ENCODE results near the gene PDK1. TPM values are rescaled to one million over a fixed set of nuclear protein-coding genes. Genes with fewer than 3 reads are reported as not detected.

The PDK1 gene
- polyA plus RNA-seq, 3 donors, result 5.4 to 10.3 (median 9.7) TPM

DNA sequence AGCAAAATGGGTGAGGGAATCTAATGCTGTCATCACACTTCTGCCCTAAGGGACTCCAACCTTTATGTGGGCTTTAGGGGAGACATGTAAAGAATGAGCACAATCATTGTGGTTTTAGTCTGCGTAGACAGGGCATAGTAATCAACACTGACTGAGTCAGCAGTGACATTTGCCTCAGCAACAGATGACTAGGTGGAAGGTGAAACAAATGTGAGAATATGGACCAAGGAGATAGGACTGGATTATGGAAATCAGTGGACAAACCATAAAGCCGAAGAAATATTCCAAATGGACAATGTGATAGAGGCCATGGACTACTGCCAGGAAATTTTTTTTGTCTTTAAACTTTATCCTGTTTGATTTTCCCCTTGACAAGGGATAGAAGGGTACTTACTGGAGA, 83.9 kb downstream of the PDK1 start:
- H3K27me3 Mint-ChIP-seq (ENCODE audit: low read depth in 3 of 3), result peaks cover 4 to 5% (median 5%) of the 10 kb centered on the region in 3 donors
- Histone ChIP-seq H3K4me3 (replicated peaks in 1 of 3; ENCODE audit: low read depth in 2 of 3, low read length in 3 of 3) (no peak overlapping the region), H3K36me3 (replicated peaks in 1 of 2; ENCODE audit: control insufficient read depth in 1 of 2, insufficient read depth in 2 of 2, low read length in 2 of 2) (no peaks in the 10 kb centered on the region), H3K4me1 (ENCODE audit: control insufficient read depth in 1 of 2, insufficient read depth in 2 of 2, low read length in 2 of 2) (no peaks in the 10 kb centered on the region), H3K4me2 (replicated peaks; ENCODE audit: extremely low read depth, low read length, poor library complexity, severe bottlenecking) (no peak overlapping the region), H2AFZ (ENCODE audit: insufficient read depth, low read depth, low read length, poor library complexity, severe bottlenecking) (no peak overlapping the region), H4K20me1 (ENCODE audit: insufficient read depth, low read length) (no peaks in the 10 kb centered on the region), H3K27me3 (ENCODE audit: control insufficient read depth in 2 of 2, insufficient read depth in 2 of 2, low read length in 2 of 2) (no peaks in the 10 kb centered on the region), H3K9me3 (replicated peaks in 1 of 2; ENCODE audit: control insufficient read depth in 1 of 2, insufficient read depth in 1 of 2, low read length in 2 of 2) (no peaks in the 10 kb centered on the region), H3K27ac (ENCODE audit: low read depth in 1 of 2, low read length in 2 of 2) (no peak overlapping the region), H3K79me2 (ENCODE audit: insufficient read depth, low read length) (no peaks in the 10 kb centered on the region), H3K9ac (ENCODE audit: insufficient read depth, low read length, poor library complexity, severe bottlenecking) (no peak overlapping the region)
- intact Hi-C loops (cut with micrococcal nuclease), result no loop called here
- no peak for DNase-seq
- H3K27ac Mint-ChIP-seq, result no peak overlapping the region
- H3K36me3 Mint-ChIP-seq, result no peaks in the 10 kb centered on the region
- no peak for TF ChIP-seq CTCF (IDR thresholded peaks at IDR 0.05)
- H3K4me3 Mint-ChIP-seq, result no peak overlapping the region
- H3K4me1 Mint-ChIP-seq, result no peaks in the 10 kb centered on the region
- peaks cover 0 to 7% (median 0%) of the 10 kb centered on the region in 7 donors for H3K9me3 Mint-ChIP-seq
- 53% methylated on average over 2 of the region's 2 CpGs for WGBS (ENCODE audit: insufficient coverage)

DNA sequence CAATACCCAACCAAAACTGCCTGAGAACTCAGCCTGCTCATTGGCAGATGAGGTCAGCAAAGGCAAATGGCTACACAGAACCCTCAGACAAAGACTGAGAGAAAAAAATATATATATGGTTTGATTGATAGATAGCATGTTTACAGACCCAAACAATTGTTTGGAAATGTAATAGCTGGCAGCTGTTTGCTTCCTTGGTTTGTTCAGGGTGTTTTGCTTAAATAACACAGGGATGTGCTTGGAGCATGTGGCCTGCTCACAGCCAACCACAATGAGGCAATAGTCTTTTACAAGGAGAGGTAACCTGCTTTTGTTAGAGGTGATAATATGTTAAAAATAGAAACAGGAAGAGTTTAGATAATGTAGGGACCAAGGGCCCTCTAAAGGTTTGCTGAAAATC, 84.5 kb downstream of the PDK1 start:
- Mint-ChIP-seq H3K36me3 (no peaks in the 10 kb centered on the region), H3K4me3 (no peak overlapping the region), H3K27ac (no peak overlapping the region), H3K4me1 (no peaks in the 10 kb centered on the region), H3K9me3 (peaks cover 0 to 7% (median 0%) of the 10 kb centered on the region in 7 donors), H3K27me3 (ENCODE audit: low read depth in 3 of 3) (peaks cover 4 to 5% (median 4%) of the 10 kb centered on the region in 3 donors)
- Histone ChIP-seq H3K4me1 (ENCODE audit: control insufficient read depth in 1 of 2, insufficient read depth in 2 of 2, low read length in 2 of 2) (no peaks in the 10 kb centered on the region), H3K36me3 (replicated peaks in 1 of 2; ENCODE audit: control insufficient read depth in 1 of 2, insufficient read depth in 2 of 2, low read length in 2 of 2) (no peaks in the 10 kb centered on the region), H3K27ac (ENCODE audit: low read depth in 1 of 2, low read length in 2 of 2) (no peak overlapping the region), H3K9ac (ENCODE audit: insufficient read depth, low read length, poor library complexity, severe bottlenecking) (no peak overlapping the region), H3K9me3 (replicated peaks in 1 of 2; ENCODE audit: control insufficient read depth in 1 of 2, insufficient read depth in 1 of 2, low read length in 2 of 2) (no peaks in the 10 kb centered on the region), H4K20me1 (ENCODE audit: insufficient read depth, low read length) (no peaks in the 10 kb centered on the region), H3K4me2 (replicated peaks; ENCODE audit: extremely low read depth, low read length, poor library complexity, severe bottlenecking) (no peak overlapping the region), H3K79me2 (ENCODE audit: insufficient read depth, low read length) (no peaks in the 10 kb centered on the region), H2AFZ (ENCODE audit: insufficient read depth, low read depth, low read length, poor library complexity, severe bottlenecking) (no peak overlapping the region), H3K4me3 (replicated peaks in 1 of 3; ENCODE audit: low read depth in 2 of 3, low read length in 3 of 3) (no peak overlapping the region), H3K27me3 (ENCODE audit: control insufficient read depth in 2 of 2, insufficient read depth in 2 of 2, low read length in 2 of 2) (no peaks in the 10 kb centered on the region)
- intact Hi-C loops (cut with micrococcal nuclease), result no loop called here
- DNase-seq, result no peak
- TF ChIP-seq CTCF (IDR thresholded peaks at IDR 0.05), result no peak

All from CD14-positive monocyte (primary cell).